ENCODE measurements around the gene PRDM16.

The PRDM16 gene

GRCh38 chr1:3028531-3029282 is 40.3 kb upstream of the PRDM16 start:
- no peak for TF ChIP-seq POLR2A (IDR thresholded peaks at IDR 0.05; ENCODE audit: low read length)
- no peak for TF ChIP-seq GATA1 (IDR thresholded peaks at IDR 0.05; ENCODE audit: low read depth, low read length)
- DNase-seq = no peak

DNA sequence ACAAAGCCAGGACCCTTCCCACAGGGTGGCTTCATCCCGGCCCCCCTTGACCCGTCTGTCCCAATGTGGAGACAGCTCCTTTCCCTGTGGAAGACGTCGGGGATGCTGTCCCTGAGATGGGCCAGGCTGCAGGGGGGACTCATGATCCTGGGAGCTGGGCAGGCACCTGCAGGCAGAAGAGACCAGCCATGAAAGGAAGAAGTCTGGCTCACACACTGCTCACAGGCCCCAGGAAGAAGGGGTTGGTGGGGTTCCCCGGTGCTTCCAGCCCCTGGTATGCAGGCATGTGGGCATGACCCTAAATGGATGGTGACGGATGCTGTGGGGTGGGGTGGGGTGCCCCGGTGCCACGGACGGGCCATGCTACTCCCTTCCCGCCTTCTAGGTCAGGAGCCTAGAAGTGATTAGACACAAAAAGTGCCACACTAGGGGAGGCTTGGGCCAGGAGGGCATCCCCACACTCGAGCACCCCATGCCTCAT is 39.5 kb upstream of the PRDM16 start:
- TF ChIP-seq POLR2A (IDR thresholded peaks at IDR 0.05; ENCODE audit: low read length) = no peak
- no peak for TF ChIP-seq GATA1 (IDR thresholded peaks at IDR 0.05; ENCODE audit: low read depth, low read length)
- DNase-seq = no peak

- TF ChIP-seq GATA1 (IDR thresholded peaks at IDR 0.05; ENCODE audit: low read depth, low read length) (no peak), POLR2A (IDR thresholded peaks at IDR 0.05; ENCODE audit: low read length) (no peak)
- no peak for DNase-seq
Observed at GRCh38 chr1:3029991-3030662, 38.9 kb upstream of the PRDM16 start.

DNA sequence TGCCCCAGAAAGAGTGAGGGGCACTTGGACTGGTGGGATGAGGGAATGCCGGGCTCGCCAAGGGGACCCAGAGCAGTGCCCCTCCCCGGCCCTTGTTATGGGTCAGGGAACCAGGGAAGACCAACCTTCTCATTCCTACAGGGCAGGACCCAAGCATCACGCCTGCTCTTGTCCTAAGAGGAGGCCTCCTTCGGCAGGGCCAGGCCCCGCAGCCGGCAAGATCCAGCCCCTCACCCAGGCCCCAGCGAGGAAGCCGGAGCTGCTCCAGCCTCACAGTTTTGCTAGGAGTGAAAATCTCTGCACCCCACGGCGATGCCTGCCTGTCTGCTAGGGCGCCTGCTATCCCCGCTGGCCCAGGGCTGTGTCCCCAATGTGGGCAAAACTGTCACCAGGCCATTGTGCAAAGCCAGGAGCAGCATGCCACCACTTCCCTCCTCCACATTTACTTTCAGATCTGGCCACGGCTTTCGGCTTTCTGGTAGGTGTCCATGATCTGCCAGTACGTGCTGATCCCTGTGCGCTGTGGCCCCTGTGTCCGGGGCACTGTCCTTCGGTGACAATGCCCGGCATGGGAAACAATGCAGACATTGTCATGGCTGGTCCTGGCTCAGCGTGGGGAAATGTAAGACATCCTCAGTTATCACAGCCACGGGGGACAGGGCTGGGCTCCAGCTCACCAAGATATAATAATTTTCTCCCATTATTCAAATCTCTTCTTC is 38.2 kb upstream of the PRDM16 start:
- TF ChIP-seq POLR2A (IDR thresholded peaks at IDR 0.05; ENCODE audit: low read length) (no peak), GATA1 (IDR thresholded peaks at IDR 0.05; ENCODE audit: low read depth, low read length) (no peak)
- DNase-seq = no peak

- no peak for TF ChIP-seq GATA1 (IDR thresholded peaks at IDR 0.05; ENCODE audit: low read depth, low read length)
- no peak for TF ChIP-seq POLR2A (IDR thresholded peaks at IDR 0.05; ENCODE audit: low read length)
Observed at GRCh38 chr1:3031401-3032221, 37.4 kb upstream of the PRDM16 start.

GRCh38 chr1:3032371-3033039 is 36.5 kb upstream of the PRDM16 start:
- DNase-seq = no peak
- no peak for TF ChIP-seq GATA1 (IDR thresholded peaks at IDR 0.05; ENCODE audit: low read depth, low read length)
- TF ChIP-seq POLR2A (IDR thresholded peaks at IDR 0.05; ENCODE audit: low read length) = no peak

More at GRCh38 chr1:3031401-3032221, 37.4 kb upstream of the PRDM16 start:
- no peak for DNase-seq

- no peak for DNase-seq
- no peak for TF ChIP-seq GATA1 (IDR thresholded peaks at IDR 0.05; ENCODE audit: low read depth, low read length)
- no peak for TF ChIP-seq POLR2A (IDR thresholded peaks at IDR 0.05; ENCODE audit: low read length)
Observed at GRCh38 chr1:3033040-3033789, 35.8 kb upstream of the PRDM16 start.

DNA sequence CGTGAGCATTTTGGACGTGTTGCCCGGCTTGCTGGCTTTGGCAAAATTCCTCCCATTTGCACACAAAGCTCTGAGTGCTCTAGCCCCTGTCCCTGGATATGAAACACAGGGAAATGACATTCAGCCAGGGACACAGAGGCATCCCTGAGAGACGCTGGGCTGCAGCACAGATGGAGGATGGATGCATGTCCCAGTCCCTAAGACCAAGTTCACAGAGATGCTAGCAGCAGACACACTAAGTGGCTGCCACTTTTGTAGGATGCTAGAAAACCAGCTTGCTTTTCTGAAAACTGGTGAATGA is 35.3 kb upstream of the PRDM16 start:
- TF ChIP-seq GATA1 (IDR thresholded peaks at IDR 0.05; ENCODE audit: low read depth, low read length) (no peak), POLR2A (IDR thresholded peaks at IDR 0.05; ENCODE audit: low read length) (no peak)
- DNase-seq = no peak

- TF ChIP-seq POLR2A (IDR thresholded peaks at IDR 0.05; ENCODE audit: low read length) (no peak), GATA1 (IDR thresholded peaks at IDR 0.05; ENCODE audit: low read depth, low read length) (no peak)
- DNase-seq = no peak
Observed at GRCh38 chr1:3034162-3034561, 34.8 kb upstream of the PRDM16 start.

DNA sequence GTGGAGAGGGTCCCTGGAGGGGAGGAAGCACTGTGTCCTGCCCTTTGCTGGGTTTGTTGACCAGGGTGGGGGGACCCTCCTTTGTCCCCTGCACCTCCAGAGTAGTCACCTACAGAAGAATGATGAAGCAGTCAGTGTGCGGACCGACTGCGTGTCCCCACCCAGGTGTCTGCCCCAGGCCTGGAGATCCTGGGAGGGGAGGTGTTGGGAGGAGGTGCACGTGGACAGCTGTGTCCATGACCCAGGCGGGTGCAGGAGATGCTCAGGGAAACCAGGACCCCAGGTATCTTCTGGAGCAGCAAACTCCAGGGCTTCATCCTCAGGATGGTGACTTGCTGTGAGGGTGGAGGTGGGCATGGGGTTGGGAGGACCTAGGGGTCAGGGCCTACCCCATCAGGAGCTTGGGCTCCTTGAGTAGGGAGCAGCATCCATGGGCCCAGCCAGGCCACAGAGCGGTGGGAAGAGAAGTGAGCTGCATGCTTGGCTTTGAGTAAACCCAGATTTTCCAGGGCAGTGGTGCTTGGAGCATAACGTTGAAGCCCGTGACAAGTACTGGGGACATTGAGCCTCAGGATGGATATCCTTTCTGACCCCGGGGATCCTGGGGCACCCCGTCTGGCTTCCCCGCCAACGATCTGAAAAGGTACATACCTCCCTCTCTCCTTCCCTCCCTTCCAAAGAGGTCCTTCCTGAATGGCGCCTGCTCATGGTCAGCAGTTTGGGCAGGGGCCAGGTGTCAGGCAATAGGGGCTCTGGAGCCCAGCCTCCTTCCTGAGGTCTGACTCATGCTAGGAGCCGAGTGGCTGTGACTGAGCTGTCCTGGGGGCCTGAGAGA is 34.1 kb upstream of the PRDM16 start:
- no peak for DNase-seq
- no peak for TF ChIP-seq POLR2A (IDR thresholded peaks at IDR 0.05; ENCODE audit: low read length)
- no peak for TF ChIP-seq GATA1 (IDR thresholded peaks at IDR 0.05; ENCODE audit: low read depth, low read length)

- TF ChIP-seq GATA1 (IDR thresholded peaks at IDR 0.05; ENCODE audit: low read depth, low read length) (no peak), POLR2A (IDR thresholded peaks at IDR 0.05; ENCODE audit: low read length) (no peak)
- no peak for DNase-seq
Observed at GRCh38 chr1:3035563-3036446, 33.2 kb upstream of the PRDM16 start.

All from erythroblast (primary cell).